ENCODE results near the gene EHMT1.
A peak's percentile ranks its signal among the peaks of the same experiment; 100 is the strongest.

Gene EHMT1

DNA sequence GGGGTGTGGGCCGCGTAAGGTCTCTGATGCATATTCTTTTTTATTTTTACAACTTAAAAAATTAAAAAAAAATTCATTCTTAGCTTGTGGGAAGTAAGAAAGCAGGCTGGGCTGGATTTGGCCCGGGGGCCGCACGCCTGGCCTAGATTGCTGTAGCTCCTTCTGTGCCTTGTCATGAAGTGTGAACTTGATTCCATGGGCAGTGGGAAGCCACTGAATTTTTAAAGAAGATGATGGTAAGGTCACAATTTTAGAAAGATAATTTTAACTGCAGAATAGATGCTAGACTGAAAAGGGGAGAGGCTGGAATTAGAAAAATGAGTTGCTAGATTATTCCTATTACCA, 56.1 kb downstream of the EHMT1 start:
- TF ChIP-seq, protein P1, sequence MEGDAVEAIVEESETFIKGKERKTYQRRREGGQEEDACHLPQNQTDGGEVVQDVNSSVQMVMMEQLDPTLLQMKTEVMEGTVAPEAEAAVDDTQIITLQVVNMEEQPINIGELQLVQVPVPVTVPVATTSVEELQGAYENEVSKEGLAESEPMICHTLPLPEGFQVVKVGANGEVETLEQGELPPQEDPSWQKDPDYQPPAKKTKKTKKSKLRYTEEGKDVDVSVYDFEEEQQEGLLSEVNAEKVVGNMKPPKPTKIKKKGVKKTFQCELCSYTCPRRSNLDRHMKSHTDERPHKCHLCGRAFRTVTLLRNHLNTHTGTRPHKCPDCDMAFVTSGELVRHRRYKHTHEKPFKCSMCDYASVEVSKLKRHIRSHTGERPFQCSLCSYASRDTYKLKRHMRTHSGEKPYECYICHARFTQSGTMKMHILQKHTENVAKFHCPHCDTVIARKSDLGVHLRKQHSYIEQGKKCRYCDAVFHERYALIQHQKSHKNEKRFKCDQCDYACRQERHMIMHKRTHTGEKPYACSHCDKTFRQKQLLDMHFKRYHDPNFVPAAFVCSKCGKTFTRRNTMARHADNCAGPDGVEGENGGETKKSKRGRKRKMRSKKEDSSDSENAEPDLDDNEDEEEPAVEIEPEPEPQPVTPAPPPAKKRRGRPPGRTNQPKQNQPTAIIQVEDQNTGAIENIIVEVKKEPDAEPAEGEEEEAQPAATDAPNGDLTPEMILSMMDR (conservative IDR thresholded peaks at IDR 0.05): no peak
- H3K27ac ChIP-seq: peak overlapping the region; percentile 41; the same call in 1 of the 2 replicates

DNA sequence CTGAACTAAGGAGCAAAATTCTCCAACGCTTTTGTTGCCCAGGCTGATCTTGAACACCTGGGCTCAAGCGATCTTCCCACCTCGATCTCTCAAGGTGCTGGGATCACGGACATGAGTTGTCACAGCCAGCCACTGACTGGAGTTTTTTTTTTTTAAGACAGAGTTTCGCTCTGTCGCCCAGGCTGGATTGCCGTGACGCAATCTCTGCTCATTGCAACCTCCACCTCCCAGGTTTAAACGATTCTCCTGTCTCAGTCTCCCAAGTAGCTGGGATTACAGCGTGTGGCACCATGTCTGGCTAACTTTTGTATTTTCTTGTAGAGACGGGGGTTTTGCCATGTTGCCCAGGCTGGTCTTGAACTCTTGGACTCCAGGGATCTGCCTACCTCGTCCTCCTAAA, 58.2 kb downstream of the EHMT1 start:
- no peak overlapping the region for H3K27ac ChIP-seq
- TF ChIP-seq, protein P1 (conservative IDR thresholded peaks at IDR 0.05): no peak

DNA sequence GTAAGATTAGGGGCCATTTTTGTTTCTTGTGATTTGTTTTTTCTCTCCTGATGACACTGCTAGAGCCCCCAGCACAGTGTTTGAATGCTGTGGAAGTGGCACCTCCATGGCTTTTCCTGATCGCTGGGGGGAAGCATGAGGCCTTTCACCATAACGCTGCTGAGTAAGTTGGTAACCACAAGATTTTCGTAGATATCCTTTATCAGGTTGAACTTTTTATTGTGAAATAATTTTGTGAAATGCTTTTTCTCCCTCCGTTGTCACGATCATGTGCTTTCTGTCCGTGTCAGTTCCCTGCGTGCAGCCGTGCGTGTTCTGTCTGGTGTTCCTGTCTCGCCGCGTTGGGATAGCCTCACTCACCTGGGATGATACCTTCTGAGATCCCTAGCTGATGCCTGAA, 59.4 kb downstream of the EHMT1 start:
- TF ChIP-seq, protein P1 (conservative IDR thresholded peaks at IDR 0.05): no peak
- H3K27ac ChIP-seq: no peak overlapping the region

DNA sequence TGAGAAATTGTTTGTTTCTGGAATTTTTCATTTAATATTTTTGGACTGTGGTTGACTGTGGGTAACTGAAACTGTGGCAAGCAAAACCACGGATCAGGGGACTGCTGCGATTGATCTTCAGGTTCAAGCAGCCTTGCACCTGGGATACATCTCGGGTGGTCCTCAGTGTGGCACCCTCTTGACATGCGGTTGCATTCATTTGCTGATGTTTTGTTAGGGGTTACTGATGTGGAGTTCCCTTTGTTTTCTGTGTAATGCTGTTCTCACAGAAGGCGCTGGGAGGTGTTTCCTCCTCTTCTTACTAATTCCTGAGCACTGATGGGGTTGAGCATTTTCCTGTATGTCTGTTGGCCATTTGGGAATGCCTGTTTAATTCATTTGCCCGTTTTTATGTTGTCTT, 60.4 kb downstream of the EHMT1 start:
- H3K27ac ChIP-seq: peak overlapping the region; percentile 65
- TF ChIP-seq, protein P1 (conservative IDR thresholded peaks at IDR 0.05): no peak

DNA sequence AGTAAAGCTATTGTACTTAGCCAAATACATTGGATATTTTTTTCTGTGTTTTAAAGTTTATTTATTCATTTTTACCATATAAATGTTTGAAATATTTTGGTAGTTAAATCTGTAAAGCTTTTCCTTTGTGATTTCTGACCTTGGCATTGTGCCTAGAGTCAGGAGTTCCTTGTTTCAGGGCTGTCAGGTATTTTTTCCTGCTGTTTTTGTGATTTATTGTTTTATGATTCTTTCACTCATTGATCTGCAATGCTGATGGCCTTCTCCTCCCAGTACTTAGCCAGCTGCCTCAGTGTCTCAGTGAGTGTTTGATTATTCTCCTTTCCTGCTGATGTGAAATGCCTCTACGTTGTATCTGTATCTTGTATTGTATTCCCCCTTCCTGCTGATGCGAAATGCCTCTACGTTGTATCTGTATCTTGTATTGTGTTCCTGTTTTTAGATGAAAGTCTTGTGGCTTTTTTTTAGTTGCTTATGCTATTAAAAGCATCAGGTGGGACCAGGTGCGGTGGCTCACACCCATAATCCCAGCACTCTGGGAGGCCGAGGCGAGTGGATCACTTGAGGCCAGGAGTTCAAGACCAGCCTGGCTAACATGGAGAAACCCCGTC, 61.0 kb downstream of the EHMT1 start:
- H3K27ac ChIP-seq: peak overlapping the region; percentile 65
- TF ChIP-seq, protein P1 (conservative IDR thresholded peaks at IDR 0.05): no peak

DNA sequence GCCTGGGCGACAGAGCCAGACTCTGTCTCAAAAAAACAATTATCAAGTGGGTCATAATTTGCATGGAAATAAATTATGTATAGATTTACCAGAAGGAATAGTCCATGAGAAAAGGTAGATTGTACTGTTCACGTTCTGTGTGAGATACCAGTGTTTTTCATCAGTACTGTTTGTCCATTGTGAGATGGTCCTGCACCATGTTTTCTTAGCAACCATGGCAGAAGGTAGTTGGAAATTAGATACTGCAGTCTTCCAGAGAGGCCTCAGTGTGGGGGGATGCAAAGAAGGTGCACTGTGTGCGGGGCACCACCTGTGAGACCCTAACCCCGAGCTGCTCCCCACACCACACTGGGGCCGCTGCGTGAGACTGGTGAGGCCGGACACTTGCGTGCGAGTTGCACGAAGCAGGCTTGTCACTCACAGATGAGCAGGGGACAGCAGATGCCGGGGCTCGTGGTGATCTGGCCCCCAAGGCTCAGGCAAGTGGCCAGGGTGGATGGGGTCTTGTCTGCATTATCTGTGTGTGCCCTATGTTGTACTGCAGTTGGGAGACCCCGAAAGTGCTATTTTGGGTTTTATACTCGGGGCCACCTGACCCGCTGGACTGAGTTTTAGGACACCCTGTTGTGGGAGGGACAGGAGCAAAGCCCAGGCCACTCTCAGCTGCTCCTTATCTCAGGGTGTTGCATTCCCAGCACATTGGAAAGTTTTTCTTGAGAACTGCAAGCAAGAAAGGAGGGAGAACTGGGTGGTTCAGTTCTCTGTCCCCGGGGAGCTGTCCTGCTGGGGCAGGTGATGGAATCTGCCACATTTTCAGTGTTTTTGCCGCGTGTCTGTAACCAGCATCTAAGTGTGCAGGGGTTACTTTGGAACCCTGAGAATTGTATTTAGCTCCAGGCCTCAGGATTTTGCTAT, 61.9 kb downstream of the EHMT1 start:
- H3K27ac ChIP-seq: peak overlapping the region; percentile 65
- TF ChIP-seq, protein P1 (conservative IDR thresholded peaks at IDR 0.05): no peak

DNA sequence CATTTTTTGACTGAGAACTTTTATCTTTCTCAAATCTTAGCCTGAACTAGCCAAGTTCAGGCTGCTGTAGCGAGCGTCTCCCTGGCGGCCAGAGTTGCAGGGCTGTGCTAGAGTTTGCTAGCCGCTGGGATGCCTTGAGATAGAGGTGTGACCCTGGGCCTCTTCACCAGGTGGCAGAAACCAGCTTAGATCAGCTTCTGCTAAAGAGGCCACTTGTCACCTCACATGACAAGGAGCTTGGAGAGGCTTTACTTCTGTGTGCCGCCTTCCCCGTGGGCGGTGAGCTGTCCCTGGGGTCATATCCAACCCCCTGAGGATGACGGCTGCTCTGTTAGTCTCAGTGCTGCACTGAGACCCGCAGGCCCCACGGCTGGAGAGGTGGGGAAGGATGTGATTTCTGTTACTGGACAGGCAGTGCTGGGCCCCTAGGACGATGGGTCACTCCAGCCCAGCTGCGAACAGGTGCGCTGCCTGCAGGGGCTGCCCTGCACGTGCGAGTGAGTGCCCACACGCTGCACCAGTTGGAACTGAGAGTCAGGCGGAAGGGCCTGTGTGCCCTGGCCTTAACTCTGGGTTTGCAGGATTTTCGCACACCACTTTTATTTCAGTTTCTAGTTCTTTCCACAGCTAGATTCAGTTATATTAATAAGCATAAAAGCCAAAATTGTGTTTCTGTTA, 63.8 kb downstream of the EHMT1 start:
- peak overlapping the region; percentile 65 for H3K27ac ChIP-seq
- TF ChIP-seq, protein P1 (conservative IDR thresholded peaks at IDR 0.05): no peak
